Mesothelial cell of epicardium (in vitro differentiated cells): ENCODE measurements around the gene ABLIM3. TPM values are rescaled to one million over a fixed set of nuclear protein-coding genes. Genes with fewer than 3 reads are reported as not detected.

ENCODE experiments used
- DNase-seq, 2 experiments: peaks; one replicate each; pipeline ENCODE4 v3.0.0; 2021; ENCODE audit warnings: low spot score in 2 of 2; ENCODE audit not compliant: unreplicated experiment in 2 of 2
- H3K27ac Mint-ChIP-seq: 2 replicates; pipeline ENCODE4 v1.8.0; 2021; ENCODE audit warnings: mixed read lengths
- H3K27me3 Mint-ChIP-seq: 2 replicates; pipeline ENCODE4 v1.8.0; 2021; ENCODE audit warnings: low read depth, mixed read lengths
- H3K36me3 Mint-ChIP-seq: 2 replicates; pipeline ENCODE4 v1.8.0; 2021; ENCODE audit warnings: mixed read lengths
- H3K4me1 Mint-ChIP-seq: 2 replicates; pipeline ENCODE4 v1.8.0; 2021; ENCODE audit warnings: mixed read lengths
- H3K4me3 Mint-ChIP-seq: 2 replicates; pipeline ENCODE4 v1.8.0; 2021; ENCODE audit warnings: mild to moderate bottlenecking, moderate library complexity, mixed read lengths
- H3K9me3 Mint-ChIP-seq: 2 replicates; pipeline ENCODE4 v1.8.0; 2021; ENCODE audit warnings: mixed read lengths
- CTCF ChIP-seq: fragments of 200-600 bp; sonication (generic); IDR thresholded peaks from one replicate; pipeline ENCODE4 v1.5.0; 2021; ENCODE audit warnings: antibody characterized with exemption; ENCODE audit not compliant: unreplicated experiment
- total RNA-seq: library from RNA; stranded (reverse); gene quantifications from 3 replicates; pipeline ENCODE4 v1.2.1, GENCODE V29; 2021

Gene ABLIM3
- total RNA-seq, 1 donor from 2014 or later, result 0.27 TPM

- Mint-ChIP-seq H3K36me3 (no peaks in the 10 kb centered on the region), H3K4me3 (no peak overlapping the region), H3K27me3 (no peaks in the 10 kb centered on the region), H3K27ac (no peak overlapping the region), H3K9me3 (no peaks in the 10 kb centered on the region), H3K4me1 (peaks cover 1% of the 10 kb centered on the region)
- no peak for DNase-seq
- no peak for TF ChIP-seq CTCF
Observed at GRCh38 chr5:149108651-149109280, 32.5 kb upstream of the ABLIM3 start.

GRCh38 chr5:149110406-149110805 lies 30.9 kb upstream of the ABLIM3 start:
- no peak for DNase-seq
- Mint-ChIP-seq H3K4me3 (no peak overlapping the region), H3K9me3 (no peaks in the 10 kb centered on the region), H3K36me3 (no peaks in the 10 kb centered on the region), H3K27me3 (no peaks in the 10 kb centered on the region), H3K4me1 (peaks cover 2% of the 10 kb centered on the region), H3K27ac (no peak overlapping the region)
- TF ChIP-seq CTCF, result no peak

GRCh38 chr5:149113669-149114068 lies 27.6 kb upstream of the ABLIM3 start:
- Mint-ChIP-seq H3K27ac (no peak overlapping the region), H3K4me1 (peaks cover 2% of the 10 kb centered on the region), H3K4me3 (no peak overlapping the region), H3K36me3 (no peaks in the 10 kb centered on the region), H3K27me3 (peaks cover 4% of the 10 kb centered on the region), H3K9me3 (no peaks in the 10 kb centered on the region)
- TF ChIP-seq CTCF, result no peak
- no peak for DNase-seq

- peaks cover 2% of the 10 kb centered on the region for H3K4me1 Mint-ChIP-seq
- DNase-seq, result peak in 1 of 2 experiments; percentile 67
- peaks cover 4% of the 10 kb centered on the region for H3K27me3 Mint-ChIP-seq
- H3K9me3 Mint-ChIP-seq, result no peaks in the 10 kb centered on the region
- no peak overlapping the region for H3K27ac Mint-ChIP-seq
- peak; percentile 39 for TF ChIP-seq CTCF
- H3K36me3 Mint-ChIP-seq, result no peaks in the 10 kb centered on the region
- no peak overlapping the region for H3K4me3 Mint-ChIP-seq
Observed at GRCh38 chr5:149114403-149115312, 26.6 kb upstream of the ABLIM3 start.

- no peak for DNase-seq
- peaks cover 4% of the 10 kb centered on the region for H3K9me3 Mint-ChIP-seq
- no peak for TF ChIP-seq CTCF
- H3K27me3 Mint-ChIP-seq, result peaks cover 12% of the 10 kb centered on the region
- H3K27ac Mint-ChIP-seq, result no peak overlapping the region
- no peak overlapping the region for H3K4me3 Mint-ChIP-seq
- no peaks in the 10 kb centered on the region for H3K36me3 Mint-ChIP-seq
- peaks cover 2% of the 10 kb centered on the region for H3K4me1 Mint-ChIP-seq
Observed at GRCh38 chr5:149117970-149118369, 23.3 kb upstream of the ABLIM3 start.
